ENCODE measurements around the gene LPO.
A peak's percentile ranks its signal among the peaks of the same experiment; 100 is the strongest.

The LPO gene

GRCh38 chr17:58229881-58230280 lies 8.5 kb upstream of the LPO start:
- DNase-seq: no peak

GRCh38 chr17:58231641-58232040 lies 6.7 kb upstream of the LPO start:
- DNase-seq: no peak

- no peak for DNase-seq
These were observed 5.7 kb upstream of the LPO start for GRCh38 chr17:58232707-58233156.

GRCh38 chr17:58233543-58233942 lies 4.8 kb upstream of the LPO start:
- DNase-seq: no peak

GRCh38 chr17:58234512-58234911 lies 3.9 kb upstream of the LPO start:
- DNase-seq: no peak

GRCh38 chr17:58235821-58236220 lies 2.6 kb upstream of the LPO start:
- DNase-seq: no peak

GRCh38 chr17:58236394-58236793 lies 2.0 kb upstream of the LPO start:
- DNase-seq: no peak

- DNase-seq: no peak
These were observed 1.6 kb downstream of the LPO start for GRCh38 chr17:58239987-58240386.

GRCh38 chr17:58242171-58242784 lies 3.9 kb downstream of the LPO start:
- DNase-seq: no peak

- DNase-seq: no peak
These were observed 6.6 kb downstream of the LPO start for GRCh38 chr17:58244963-58245362.

- DNase-seq: no peak
These were observed 7.2 kb downstream of the LPO start for GRCh38 chr17:58245428-58246103.

GRCh38 chr17:58246104-58246740 lies 7.8 kb downstream of the LPO start:
- DNase-seq: no peak

- no peak for DNase-seq
These were observed 8.4 kb downstream of the LPO start for GRCh38 chr17:58246781-58247180.

GRCh38 chr17:58247511-58248363 lies 9.4 kb downstream of the LPO start:
- no peak for DNase-seq

GRCh38 chr17:58248955-58249269 lies 10.5 kb downstream of the LPO start:
- DNase-seq: no peak

- DNase-seq: peak; percentile 74
These were observed 11.1 kb downstream of the LPO start for GRCh38 chr17:58249270-58250133.

- DNase-seq: no peak
These were observed 12.1 kb downstream of the LPO start for GRCh38 chr17:58250344-58251011.

- no peak for DNase-seq
These were observed 13.8 kb downstream of the LPO start for GRCh38 chr17:58252141-58252540.

- DNase-seq: no peak
These were observed 14.7 kb downstream of the LPO start for GRCh38 chr17:58253082-58253481.

GRCh38 chr17:58254803-58255202 lies 16.4 kb downstream of the LPO start:
- no peak for DNase-seq

- DNase-seq: no peak
These were observed 23.8 kb downstream of the LPO start for GRCh38 chr17:58262149-58262548.

GRCh38 chr17:58263773-58264172 lies 25.4 kb downstream of the LPO start:
- no peak for DNase-seq
